Raji (cell line): ENCODE results near the gene MITF.

Source experiments
- POLR2A ChIP-seq: IDR thresholded peaks from 2 replicates; pipeline ENCODE4 v1.6.1; 2011; ENCODE audit warnings: low read depth, low read length, control low read depth; ENCODE audit not compliant: insufficient read depth

Gene MITF

GRCh38 chr3:69785769-69786320, 46.6 kb downstream of the MITF start:
- TF ChIP-seq POLR2A, result no peak

GRCh38 chr3:69786854-69787253, 47.6 kb downstream of the MITF start:
- TF ChIP-seq POLR2A, result no peak

DNA sequence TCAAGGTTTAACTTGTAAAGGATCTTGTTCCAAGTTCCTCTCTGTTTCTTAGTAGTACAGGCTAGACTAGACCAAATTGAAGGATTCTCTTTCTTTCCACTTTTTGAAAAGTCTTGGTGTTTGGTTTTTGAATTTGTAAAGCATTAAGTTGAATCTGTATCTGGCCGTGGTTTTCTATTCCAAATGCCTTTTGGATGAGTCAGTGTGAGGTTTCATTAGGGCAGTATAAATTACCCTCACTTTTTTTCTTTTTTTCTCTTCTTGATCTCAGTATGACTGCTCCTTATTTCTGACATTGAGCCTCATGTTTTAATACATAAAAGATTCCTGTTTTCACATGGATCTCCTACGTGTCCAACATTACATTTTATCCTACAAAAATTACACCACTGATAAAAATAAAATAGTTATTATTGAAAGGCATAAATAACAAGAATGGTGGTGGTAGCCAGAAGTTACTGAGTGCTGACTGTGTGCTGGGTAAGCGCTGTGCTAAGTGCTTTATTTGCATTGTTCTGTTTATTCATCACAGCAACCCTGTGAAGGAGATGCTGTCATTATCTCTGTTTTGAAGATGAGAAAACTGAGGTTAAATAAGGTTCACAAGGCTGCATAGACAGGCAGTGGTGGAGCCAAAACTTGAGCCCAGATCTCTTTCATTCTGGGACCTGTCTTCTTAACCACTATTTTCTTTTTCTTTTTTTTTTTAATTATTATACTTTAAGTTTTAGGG, 48.3 kb downstream of the MITF start:
- TF ChIP-seq POLR2A, result no peak

- TF ChIP-seq POLR2A, result no peak
Measured at GRCh38 chr3:69791106-69791505, 51.8 kb downstream of the MITF start.

DNA sequence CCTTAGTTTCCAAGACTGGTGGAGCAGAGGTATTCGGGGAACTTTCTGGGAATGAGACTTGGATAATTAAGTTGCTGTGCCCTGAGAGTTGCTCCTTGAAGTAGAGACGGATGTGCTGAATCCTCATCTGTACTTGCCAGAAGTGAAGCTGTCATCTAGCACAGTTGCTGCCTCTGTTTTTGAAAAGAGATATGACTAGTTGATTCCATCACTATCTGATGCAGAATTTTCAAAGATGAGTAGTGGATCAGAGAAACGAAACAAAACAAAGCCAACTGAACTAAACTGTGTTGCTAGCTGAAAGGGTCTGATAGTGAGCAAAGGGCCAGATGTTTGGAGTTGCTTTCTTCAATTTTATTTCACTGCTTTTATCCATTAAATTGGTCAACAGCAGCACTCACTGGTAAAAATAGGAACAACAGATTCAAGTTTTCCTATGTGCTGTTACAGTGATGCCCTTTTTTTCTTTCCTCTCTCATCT, 52.7 kb downstream of the MITF start:
- TF ChIP-seq POLR2A, result no peak

GRCh38 chr3:69803681-69804270, 64.5 kb downstream of the MITF start:
- no peak for TF ChIP-seq POLR2A

DNA sequence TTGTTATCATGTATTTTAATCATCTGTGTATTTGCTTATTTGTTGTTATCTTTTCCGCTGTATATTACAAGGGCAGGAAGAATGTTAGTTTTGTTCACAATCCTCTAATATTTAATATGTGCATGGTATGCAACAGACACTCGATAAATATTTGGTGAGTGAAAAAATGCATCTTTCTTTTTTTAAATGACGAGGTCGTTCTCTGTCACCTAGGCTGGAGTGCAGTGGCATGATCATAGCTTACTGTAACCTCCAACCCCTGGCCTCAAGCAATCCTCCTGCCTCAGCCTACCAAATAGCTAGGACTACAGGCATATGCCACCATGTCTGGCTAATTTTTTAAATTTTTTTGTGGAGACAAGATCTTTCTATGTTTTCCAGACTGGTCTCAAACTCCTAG, 66.2 kb downstream of the MITF start:
- TF ChIP-seq POLR2A, result no peak

GRCh38 chr3:69806735-69807438, 67.6 kb downstream of the MITF start:
- no peak for TF ChIP-seq POLR2A

DNA sequence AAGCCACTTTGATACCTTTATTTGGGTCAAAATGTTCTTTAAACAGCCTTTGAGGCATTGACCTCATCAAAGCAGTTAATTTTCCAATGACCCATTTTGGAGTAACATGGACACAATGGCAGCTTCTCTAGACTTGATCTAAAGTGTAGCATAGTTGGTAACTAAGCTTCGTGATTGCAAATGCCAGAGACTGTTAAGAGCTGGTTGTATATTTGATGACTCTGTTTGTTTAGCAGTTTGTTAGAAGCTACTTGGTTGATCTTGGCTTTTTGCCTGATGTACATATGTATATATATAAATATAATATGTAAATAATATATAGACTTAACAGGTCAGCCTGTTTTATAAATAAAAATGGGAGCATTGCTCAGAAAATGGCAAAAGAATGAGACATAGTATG, 68.4 kb downstream of the MITF start:
- TF ChIP-seq POLR2A, result no peak

- TF ChIP-seq POLR2A, result no peak
Measured at GRCh38 chr3:69809076-69809835, 70.0 kb downstream of the MITF start.

GRCh38 chr3:69811452-69812401, 72.5 kb downstream of the MITF start:
- no peak for TF ChIP-seq POLR2A

DNA sequence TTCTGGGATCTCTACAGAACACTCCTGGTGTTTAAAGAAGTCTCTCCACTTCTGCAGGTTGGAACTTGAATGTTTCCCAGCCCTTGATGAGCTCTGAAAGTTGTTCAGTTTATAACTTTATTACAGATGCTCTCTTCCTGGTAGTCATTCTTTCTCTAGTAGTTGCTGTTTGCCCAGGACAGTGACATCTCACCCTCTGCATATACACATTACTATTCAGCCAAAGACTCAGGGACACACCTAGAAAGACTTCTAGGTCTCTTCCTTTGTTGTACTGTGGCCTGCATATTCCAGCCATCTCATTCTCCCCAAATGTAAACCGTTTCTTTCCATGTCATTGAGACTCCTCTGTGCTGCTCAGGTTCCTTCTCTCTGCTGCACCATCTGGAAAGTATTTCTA, 76.7 kb downstream of the MITF start:
- TF ChIP-seq POLR2A, result no peak

DNA sequence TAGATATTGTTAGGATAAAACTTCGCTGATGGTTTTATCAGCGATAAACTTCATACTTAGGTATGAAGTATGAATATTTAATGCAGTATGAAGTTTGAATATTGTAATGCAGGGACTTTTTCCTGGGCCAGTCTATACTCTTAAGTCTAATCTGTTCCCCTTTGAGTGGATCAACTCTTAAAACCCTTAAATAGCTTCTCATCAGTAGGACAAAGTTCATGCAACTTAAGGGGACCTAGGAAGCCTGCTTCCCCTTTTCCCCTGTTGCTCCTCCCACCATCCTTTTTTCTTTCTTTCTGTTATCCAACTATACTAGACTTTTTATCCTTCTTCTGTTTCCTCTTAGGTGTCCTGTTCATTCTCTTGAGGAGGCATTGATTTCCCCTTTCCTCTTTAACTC, 78.7 kb downstream of the MITF start:
- no peak for TF ChIP-seq POLR2A

GRCh38 chr3:69819282-69819681, 80.0 kb downstream of the MITF start:
- TF ChIP-seq POLR2A, result no peak
